Stimulated activated CD8-positive, alpha-beta memory T cell treated with anti-CD3 and anti-CD28 coated beads, Interleukin-7, amount 100 ng/mL, for 24 hours (primary cell): ENCODE data around the gene PSAPL1.
"Not testable (repeated sequence)": the region's sequence is repeated elsewhere in the genome, so short reads cannot be mapped to it uniquely, and the experiment has no call there.

ENCODE experiments used
- DNase-seq: peaks from one replicate; pipeline ENCODE4 v3.0.0-alpha.2; 2020; ENCODE audit warnings: low read depth

The PSAPL1 gene

GRCh38 chr4:7458066-7458425 lies 23.3 kb upstream of the PSAPL1 start:
- DNase-seq: no peak

GRCh38 chr4:7457201-7458065 lies 22.7 kb upstream of the PSAPL1 start:
- DNase-seq: no peak

GRCh38 chr4:7452802-7453201 lies 18.1 kb upstream of the PSAPL1 start:
- DNase-seq: not testable (repeated sequence)

- DNase-seq: no peak
Observed at GRCh38 chr4:7451800-7452199, 17.1 kb upstream of the PSAPL1 start.

- DNase-seq: no peak
Observed at GRCh38 chr4:7451434-7451789, 16.7 kb upstream of the PSAPL1 start.

GRCh38 chr4:7450775-7451433 lies 16.2 kb upstream of the PSAPL1 start:
- DNase-seq: no peak

- no peak for DNase-seq
Observed at GRCh38 chr4:7448036-7448435, 13.3 kb upstream of the PSAPL1 start.

- DNase-seq: no peak
Observed at GRCh38 chr4:7447236-7447635, 12.5 kb upstream of the PSAPL1 start.

GRCh38 chr4:7444731-7445130 lies 10.0 kb upstream of the PSAPL1 start:
- no peak for DNase-seq

- no peak for DNase-seq
Observed at GRCh38 chr4:7444314-7444713, 9.6 kb upstream of the PSAPL1 start.

GRCh38 chr4:7442574-7443162 lies 7.9 kb upstream of the PSAPL1 start:
- no peak for DNase-seq

GRCh38 chr4:7441201-7441600 lies 6.5 kb upstream of the PSAPL1 start:
- no peak for DNase-seq

- no peak for DNase-seq
Observed at GRCh38 chr4:7439699-7440098, 5.0 kb upstream of the PSAPL1 start.

GRCh38 chr4:7436256-7436655 lies 1.5 kb upstream of the PSAPL1 start:
- no peak for DNase-seq

- no peak for DNase-seq
Observed at GRCh38 chr4:7435471-7436061, 836 bp upstream of the PSAPL1 start.

- no peak for DNase-seq
Observed at GRCh38 chr4:7434141-7434765, 477 bp downstream of the PSAPL1 start.

GRCh38 chr4:7433376-7434140 lies 1.2 kb downstream of the PSAPL1 start:
- DNase-seq: no peak

- DNase-seq: no peak
Observed at GRCh38 chr4:7432531-7433375, 2.0 kb downstream of the PSAPL1 start.

- no peak for DNase-seq
Observed at GRCh38 chr4:7431696-7432530, 2.8 kb downstream of the PSAPL1 start.
